UCSD-AML1 (cell line): ENCODE data around the gene LRRC40.
"Not testable (repeated sequence)": the region's sequence is repeated elsewhere in the genome, so short reads cannot be mapped to it uniquely, and the experiment has no call there.

Experiments used
- DNase-seq: peaks from one replicate; lab custom pipeline; 2025; ENCODE audit not compliant: unreplicated experiment; lab: John Stamatoyannopoulos, UW

LRRC40 gene

GRCh38 chr1:70204139-70204538, 1.2 kb downstream of the LRRC40 start:
- DNase-seq = no peak

- DNase-seq = no peak
Observed at GRCh38 chr1:70202173-70202758, 3.1 kb downstream of the LRRC40 start.

- no peak for DNase-seq
Observed at GRCh38 chr1:70200065-70200464, 5.3 kb downstream of the LRRC40 start.

DNA sequence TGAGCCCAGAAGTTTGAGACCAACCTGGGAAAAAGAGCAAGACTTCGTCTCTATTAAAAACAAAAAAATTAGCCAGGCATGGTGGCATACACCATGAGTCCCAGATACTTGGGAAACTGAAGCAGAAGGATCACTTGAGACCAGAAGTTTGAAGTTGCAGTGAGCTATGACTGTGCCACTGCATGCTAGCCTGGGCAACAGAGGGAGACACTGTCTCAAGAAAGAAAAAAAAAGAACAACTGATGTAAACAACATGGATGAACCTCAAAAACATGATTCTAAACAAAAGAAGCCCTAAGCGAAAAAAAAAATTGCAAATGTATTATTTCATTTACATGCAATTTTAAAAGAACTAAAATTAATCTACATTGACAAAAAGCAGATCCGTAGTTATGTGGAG, 9.0 kb downstream of the LRRC40 start:
- DNase-seq = no peak

DNA sequence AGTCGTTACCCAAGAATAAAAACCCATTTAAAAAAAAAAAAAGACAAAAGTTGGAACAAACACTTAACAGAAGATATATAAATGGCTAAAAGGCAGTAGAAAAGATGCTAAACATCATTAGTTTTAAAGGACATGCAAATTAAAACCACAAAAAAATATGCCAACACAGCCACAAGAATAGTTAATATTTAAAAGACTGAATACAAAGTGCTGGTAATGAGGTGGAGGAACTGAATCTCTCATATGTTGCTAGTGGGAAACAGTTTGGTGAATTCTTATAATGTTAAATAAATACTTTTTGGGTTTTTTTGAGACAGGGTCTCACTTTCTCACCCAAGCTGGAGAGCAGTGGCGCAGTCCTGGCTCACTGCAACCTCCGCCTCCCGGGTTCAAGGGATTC, 10.0 kb downstream of the LRRC40 start:
- no peak for DNase-seq

GRCh38 chr1:70194601-70195000, 10.8 kb downstream of the LRRC40 start:
- no peak for DNase-seq

GRCh38 chr1:70192446-70192845, 12.9 kb downstream of the LRRC40 start:
- not testable (repeated sequence) for DNase-seq

DNA sequence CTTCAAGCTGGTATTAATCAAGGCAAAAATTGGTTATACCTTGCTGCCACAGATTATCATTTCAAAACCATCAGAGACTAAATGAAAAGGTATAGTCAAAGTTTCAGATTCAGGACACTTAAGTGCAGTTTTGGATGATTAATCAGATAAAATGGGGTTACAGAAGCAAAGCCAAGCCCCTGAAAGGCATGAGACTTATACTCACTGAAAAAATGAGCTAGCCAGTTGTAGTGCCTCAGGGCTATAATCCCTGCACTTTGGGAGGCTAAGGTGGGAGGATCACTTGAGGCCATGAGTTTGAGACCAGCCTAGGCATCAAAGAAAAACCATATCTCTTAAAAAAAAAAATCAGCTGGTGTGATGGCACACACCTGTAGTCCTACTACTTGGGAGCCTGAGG, 15.2 kb downstream of the LRRC40 start:
- no peak for DNase-seq

DNA sequence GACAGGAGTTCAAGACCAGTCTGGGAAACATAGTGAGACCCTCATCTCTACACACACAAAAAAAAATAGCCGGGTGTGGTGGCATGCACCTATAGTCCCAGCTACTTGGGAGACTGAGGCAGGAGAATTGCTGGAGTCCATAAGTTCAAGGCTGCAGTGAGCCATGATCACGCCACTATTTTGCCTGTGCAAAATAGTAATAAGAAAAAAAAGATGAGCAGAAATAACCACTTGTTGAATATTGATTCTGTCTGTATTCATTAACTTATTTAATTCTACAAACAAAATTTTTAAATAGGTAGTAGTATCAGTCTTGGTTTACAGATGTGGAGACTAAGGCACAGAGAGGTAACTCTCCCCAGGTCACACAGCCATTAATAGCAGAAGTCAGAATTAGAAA, 16.9 kb downstream of the LRRC40 start:
- DNase-seq = no peak

DNA sequence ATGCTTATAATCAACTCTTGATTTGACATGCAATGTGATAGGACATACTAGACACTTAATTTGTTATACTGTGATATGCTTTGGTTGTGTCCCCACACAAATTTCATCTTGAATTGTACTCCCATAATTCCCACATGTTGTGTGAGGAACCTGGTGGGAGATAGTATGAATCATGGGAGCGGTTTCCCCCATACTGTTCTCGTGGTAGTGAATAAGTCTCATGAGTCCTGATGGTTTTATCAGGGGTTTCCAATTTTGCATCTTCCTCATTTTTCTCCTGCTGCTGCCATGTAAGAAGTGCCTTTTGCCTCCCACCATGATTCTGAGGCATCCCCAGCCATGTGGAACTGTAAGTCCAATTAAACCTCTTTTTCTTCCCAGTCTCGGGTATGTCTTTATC, 20.2 kb downstream of the LRRC40 start:
- not testable (repeated sequence) for DNase-seq

DNA sequence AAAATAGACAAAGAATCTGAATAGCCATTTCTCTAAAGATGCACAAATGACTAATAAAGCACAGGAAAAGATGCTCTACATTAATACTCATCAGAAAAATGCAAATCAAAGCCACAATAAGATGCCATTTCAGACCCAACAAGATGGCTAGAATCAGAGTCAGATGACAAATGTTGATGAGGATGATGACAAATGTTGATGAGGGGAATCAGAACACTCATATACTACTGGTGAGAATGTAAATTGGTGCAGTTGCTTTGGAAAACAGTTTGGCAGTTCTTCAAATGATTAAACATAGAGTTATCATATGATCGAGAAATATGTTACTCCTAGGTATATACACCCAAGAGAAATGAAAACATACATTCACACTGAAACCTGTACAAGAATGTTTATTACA, 33.9 kb downstream of the LRRC40 start:
- DNase-seq = no peak

- DNase-seq = no peak
Observed at GRCh38 chr1:70169018-70169839, 36.1 kb downstream of the LRRC40 start.

DNA sequence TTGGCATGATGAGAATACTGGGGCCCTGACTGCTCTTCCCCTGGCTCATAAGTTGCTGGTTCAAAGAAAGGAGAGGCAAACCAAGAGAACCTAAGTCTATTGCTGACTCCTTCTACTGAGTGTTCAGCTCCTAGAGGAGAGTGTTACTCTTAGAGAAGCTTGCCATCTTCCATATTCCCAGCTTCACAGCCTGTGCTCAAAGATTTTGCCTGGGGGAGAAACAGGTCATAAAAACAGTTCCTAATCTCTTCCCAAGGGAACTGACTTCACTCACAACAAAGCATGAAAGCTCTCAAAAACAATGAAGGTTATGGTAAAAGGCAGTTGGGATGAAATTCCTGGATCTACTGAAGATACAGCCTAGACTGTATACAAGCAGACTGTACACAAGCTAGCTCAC, 37.1 kb downstream of the LRRC40 start:
- no peak for DNase-seq

GRCh38 chr1:70164350-70164749, 41.0 kb downstream of the LRRC40 start:
- DNase-seq = no peak

DNA sequence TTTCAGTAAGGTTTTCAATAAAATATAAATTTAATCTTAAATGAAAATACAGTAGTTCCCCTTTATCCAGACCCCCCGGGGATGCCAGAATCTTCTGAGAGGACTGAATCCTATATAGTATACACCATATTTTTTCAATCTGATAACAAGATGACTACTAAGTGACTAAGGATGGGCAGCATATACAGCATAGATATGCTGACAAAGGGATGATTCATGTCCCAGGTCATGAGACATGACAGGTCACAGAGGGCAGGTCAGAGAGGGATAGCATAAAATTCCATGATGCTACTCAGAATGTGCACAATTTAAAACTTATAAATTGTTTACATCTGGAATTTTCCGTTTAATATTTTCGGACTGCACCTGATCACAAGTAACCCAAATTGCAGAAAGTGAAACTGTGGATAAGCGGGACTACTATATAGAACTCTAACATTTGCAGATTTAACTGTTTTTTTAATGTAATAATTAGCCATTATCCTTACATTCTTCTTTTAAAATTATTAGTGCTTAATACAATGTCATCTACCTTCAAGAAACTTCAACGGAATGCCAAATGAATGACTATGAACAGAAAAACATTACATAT, 48.8 kb downstream of the LRRC40 start:
- no peak for DNase-seq

DNA sequence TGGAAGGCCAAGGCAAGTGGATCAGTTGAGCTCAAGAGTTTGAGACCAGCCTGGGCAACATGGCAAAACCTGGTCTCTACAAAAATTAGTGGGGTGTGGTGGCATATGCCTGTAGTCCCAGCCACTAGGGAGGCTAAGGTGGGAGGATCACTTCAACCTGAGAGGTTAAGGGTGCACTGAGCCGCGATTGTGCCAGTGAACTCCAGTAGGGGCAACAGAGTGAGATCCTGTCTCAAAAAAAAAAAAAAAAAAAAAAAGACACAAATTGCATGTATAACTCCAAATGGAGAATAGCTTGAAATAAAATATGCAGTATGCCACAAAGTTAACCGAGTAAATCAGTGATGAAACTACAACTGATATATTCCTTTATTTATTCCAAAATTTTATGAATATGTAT, 51.6 kb downstream of the LRRC40 start:
- DNase-seq = no peak

- no peak for DNase-seq
Observed at GRCh38 chr1:70150444-70150843, 54.9 kb downstream of the LRRC40 start.

- DNase-seq = no peak
Observed at GRCh38 chr1:70146488-70146887, 58.9 kb downstream of the LRRC40 start.

DNA sequence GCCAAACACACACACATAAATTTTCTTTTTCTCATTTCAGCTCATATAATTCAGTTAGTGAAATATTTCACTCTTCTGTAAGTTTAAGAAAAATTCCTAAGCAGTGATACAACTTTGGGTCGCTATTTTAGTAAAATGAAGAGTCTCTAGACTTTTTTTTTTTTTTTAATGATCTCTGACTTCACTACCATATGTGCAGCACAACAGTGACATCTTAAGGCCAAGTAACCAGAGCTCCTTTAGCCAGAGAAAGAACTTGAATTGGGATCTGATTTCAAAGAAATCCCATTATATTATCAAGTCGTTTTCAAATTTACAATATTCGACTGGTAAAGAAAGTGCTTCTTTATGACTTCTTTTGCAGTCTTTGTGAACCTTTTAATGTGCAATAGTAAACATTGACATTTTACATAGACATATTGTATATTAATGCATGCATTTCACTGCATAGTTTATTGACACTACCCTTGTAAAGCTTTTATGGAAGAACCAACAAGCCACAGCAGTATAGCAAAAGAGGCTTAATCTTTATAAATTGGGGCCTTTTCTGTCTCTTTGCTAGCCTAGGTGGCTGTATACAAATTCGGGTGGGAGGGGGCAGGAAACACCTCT, 62.2 kb downstream of the LRRC40 start:
- no peak for DNase-seq

- DNase-seq = no peak
Observed at GRCh38 chr1:70142075-70142474, 63.3 kb downstream of the LRRC40 start.

DNA sequence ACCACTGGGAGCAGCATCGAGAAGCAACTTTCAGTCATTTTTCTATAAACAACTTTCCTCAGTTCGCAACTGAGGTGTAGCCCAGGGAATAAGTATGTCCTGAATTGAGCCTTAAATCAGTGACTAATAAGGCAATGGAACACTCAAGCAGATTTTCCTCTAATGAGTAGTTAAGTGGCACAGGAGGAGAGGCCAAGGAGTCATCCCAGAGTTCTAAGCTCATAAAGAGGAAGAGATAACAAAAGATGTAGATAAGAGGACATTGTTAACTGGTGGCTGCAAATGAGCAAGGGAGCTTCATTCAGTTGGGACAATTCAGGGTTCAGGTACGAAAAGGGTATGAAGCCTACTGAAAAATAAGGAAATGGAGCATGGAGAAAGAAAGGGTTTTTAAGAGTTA, 64.5 kb downstream of the LRRC40 start:
- DNase-seq = no peak

DNA sequence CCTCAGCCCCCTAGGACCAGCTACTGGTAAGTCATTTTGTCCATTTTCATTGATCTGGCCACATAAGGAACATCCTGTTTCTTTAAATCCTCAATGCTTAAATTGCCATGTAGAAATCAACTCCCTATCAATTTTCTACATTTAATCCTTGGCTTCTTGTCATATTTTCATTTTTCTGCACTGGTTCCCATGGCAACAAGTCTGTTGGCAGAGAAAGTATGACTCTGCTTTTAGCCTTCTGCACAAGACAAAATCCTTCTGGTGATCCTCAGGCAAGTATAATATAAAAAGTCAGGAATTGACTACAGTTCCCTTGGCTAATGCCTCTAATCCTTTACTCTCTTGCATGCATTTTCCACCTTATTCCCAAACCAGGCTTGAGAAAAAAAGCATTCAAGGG, 65.0 kb downstream of the LRRC40 start:
- no peak for DNase-seq
